GM21576 (cell line): ENCODE results near the gene TENT4A.

Experiments
- ATAC-seq: cut with Tn5 transposase; IDR thresholded peaks from one replicate; pipeline ENCODE4 v1.9.1; 2021; ENCODE audit warnings: mild to moderate bottlenecking, moderate library complexity; ENCODE audit not compliant: unreplicated experiment

TENT4A gene

DNA sequence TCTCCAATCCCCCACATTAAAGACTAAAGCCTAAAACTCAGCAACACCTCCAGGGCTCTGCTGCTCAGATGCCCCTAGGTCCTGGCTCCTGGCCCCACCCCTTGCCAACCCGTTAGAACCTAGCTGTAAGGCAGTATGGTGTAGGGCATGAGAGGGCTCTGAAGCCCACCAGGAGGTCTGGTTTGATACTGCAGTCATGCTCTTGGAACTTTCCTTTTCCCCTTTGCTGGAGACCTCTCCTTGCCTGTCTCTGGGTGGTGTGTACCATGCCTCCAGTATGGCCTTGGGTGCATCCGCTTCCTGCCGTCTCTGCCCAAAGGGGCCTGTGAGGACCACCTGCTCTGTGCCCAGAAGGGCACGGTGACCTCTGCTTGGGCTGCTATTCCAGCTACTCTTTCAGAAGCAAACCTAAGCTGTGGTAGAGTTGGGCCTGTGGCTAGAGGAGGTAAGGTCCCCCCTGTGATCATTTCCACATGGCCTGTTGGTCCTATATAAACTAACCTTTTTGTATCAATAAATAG is 3.5 kb downstream of the TENT4A start:
- no peak for ATAC-seq

DNA sequence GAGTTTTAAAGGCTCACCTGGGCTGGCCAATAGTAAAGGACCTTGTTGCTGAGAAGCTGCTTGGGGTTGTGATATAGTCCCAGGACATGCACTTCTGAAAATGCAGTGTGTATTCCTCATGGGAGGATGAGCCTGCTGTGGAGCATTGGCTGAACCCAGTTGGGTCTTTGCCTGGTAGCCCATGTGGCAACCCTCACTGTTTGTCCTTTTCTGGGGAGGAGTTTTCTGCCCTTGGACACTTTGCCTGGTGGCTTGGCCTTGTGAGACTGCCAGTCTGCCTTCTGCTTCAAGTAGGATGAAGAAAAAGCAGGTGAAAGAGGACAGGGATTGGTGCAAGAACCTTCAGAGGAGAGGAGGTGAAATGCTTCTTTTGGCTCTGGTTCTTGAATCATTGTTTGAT is 4.0 kb downstream of the TENT4A start:
- ATAC-seq = no peak

DNA sequence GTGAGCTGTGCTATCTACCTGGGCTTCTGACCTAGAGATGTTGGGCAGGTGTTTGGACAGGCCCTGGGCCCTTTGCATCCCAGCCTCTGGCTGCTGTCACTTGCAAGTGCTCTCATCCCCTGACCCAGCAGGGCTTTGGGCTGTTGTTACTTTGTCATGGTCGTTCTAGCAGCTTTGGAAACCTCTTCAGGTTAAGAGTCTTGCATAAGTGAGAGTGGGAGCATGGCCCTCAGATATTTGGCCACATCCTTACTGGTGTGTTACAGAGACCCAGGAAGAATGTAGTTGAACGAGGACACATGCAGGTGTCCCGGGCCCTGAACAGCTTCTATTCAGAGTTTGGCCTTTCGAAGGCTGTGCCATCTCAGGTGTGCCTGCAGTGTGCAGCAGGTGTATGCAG is 4.5 kb downstream of the TENT4A start:
- ATAC-seq = no peak

DNA sequence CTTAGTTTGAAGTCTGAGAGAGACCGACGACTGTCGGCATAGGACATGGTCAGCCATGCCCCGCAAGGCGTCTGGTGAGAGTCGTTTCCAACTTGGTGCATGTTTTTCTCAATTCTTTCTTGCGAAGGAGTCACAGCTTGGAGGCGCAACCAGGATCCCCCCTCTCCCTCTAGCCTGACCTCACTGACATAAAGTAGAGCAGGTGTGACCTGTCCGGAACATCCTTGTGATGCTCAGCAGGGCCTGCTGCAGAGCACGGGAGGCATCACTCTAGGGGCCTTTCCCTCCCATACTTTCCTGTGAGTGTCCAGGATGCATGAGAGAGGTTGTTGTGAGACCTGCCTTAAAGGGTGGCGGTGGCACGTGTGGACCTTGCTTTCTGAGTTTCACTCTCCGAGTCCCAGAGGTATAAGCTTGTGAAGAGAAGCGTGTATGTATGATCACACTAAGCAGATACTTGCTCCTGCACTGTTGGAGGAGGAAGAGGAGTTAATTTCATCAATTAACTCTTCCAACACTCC is 5.0 kb downstream of the TENT4A start:
- ATAC-seq = peak; percentile 27

DNA sequence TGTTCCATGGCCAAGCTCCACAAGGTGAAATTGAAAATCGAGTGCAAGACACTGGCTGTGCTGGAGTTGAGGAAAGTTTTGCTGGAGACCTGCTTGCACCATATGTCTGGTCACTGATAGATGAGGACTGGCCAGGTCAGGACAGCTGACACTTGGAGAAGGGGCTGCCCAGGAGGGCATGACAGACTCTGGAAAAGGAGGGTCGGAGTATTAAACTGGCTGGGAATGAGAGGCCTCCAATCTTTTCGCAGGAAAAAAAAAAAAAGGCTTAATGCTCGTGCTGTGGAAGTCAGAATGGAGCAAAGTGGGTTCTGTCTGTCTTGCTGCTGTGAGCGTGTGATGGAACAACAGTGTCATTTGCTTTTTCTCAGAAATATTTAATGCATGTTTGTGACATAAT is 5.5 kb downstream of the TENT4A start:
- ATAC-seq = no peak

DNA sequence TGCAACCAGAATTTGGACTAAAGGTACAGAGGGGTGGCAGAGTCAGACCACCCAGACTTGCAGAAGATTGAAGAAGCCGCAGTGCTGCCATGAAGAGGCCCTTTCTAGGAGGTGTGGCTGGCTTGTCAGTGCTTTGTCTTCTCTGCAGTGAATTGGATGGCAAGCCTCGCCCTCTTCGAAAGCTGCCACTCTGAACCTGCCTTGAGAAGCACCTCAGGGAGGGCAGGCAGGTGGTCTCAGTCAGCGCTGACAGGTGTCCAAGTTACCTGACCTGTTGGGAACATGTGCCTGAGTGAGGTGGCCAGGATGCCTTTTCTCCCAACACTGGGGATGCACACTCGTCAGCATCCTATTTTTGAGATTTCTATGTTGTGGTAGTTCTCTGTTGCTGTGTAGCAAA is 6.2 kb downstream of the TENT4A start:
- ATAC-seq = no peak

DNA sequence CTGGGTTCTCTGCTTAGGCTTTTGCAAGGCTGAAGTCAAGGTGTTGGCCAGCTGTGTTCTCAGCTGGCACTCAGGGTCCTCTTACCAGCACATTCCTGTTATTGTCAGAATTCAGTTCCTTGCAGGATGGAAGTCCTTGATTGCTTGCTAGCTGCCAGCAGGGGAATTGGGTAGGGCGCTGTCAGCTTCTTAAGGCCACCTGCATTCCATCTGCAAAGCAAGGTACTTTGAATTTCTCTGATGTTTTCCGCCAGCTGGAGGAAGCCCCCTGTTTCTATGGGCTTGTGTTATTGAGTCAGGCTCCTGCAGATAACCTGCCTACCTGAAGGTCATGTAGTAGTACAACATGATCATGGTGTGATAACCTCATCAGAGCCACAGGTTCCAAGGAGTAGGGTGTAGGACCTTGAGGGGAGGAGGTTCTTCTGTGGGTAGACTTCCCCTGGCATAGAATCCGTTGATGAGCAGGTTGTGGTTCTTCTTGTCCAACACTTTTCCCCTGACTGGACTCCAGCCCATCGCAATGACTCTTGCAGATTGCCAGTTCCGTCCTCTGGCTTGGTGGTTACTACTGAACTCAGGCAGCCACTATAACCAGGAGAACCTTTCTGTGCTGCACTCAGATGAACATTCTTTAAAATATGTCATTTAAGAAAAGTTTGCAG is 6.8 kb downstream of the TENT4A start:
- no peak for ATAC-seq

DNA sequence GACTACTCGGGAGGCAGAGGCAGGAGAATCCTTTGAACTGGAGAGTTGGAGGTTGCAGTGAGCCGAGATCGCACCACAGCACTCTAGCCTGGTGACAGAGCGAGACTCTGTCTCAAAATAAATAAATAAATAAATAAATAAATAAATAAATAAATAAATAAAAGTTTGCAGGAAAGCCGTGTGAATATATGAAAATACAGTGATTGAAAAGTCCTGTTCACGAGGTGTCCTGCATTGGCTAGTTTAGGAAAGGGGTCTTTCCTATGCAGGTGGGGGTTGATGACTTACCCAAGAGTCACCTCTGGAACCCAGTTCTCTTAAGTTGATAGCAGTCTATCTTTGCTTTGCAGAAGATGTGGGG is 7.3 kb downstream of the TENT4A start:
- no peak for ATAC-seq

DNA sequence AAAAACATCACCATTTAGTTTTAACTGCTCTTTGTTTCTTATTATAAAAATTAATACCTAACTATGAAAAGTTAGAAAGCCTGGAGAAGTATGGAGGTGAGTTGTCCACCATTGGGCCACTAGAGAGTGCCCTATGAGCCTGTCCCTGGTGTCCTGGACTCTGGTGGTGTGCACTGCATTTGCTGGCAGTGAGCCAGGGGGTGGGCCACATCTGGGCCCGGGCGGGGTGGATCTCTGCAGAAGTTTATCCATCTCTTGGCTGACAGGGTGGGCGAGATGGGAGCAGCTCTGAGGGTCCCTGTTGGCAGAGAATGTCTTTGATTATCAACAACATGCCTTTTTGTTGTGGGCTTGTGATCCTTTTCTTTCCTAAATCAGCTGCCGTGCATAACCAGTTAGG is 8.2 kb downstream of the TENT4A start:
- ATAC-seq = no peak

DNA sequence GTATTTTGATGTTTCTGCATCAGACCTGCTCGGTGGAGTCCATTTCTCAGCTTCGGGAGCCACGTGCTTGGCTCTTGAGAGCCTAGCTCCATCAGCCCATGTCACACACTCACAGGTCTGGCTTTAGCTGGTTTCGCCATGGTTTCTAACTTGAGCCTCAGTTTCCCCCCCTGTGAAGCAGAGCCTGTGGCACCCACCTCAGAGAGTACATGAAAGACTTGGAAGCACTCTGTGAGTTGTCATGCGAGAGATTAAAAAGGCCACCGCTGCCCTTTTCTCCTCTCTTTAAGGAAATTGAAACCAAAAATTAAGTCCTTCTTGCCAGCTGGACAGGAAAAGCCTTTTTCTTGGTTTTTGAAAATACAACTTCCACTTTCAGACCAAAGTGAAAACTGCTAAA is 8.8 kb downstream of the TENT4A start:
- ATAC-seq = peak; percentile 62

DNA sequence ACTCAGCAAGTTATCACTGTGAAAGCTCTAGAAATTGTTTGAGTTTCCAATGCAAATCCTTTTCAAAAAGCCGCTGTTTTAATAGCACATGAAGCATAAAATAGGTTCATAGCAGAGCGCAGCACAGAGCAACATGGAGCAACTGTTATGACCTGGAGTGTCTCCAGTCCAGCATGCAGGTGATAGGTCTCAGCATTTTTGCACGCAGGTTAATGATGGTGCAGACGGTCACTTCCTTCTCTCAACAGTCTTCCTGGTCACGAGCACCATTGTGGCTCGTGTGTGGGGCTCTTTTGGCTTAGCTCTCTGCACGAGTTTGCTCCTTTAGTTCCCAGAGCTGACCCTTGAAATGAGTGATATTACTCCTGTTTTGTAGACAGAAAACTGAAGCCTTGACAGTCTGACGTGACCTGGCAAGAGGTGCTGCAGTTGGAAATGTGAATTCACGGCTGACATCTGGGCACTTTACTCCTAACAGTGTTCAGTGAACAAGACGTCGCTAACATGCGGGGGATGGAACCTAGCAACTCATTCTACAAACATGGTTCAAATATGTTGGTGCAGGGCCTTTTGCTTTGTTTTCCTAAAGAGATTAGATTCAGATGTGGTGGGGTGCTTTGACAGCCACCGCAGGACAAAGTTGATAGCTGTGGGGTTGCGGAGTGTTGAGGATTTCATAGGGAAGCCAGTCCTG is 10.0 kb downstream of the TENT4A start:
- no peak for ATAC-seq

DNA sequence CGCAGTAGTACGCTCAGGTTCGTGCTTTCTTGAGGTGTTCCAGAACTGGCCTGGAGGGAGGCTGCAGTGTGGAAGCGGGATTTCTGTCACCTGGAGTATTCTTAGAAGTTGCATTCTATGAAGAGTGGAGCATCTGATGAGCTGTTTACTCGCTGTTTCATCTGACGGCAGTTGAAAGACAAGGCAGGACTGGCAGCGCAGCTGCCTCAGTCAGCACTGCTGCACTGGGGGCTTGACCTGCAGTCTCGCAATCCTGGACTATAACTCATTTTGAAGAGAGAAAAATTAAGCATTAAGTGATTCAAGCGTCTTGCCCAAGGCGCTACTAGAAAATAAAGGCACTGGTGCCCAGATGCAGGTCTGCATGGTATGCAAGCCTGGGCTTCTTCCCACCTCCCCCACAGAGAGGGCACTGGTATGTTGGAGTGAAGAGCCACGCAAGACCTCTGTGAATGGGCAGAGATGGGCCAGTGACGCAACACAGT is 10.6 kb downstream of the TENT4A start:
- no peak for ATAC-seq

DNA sequence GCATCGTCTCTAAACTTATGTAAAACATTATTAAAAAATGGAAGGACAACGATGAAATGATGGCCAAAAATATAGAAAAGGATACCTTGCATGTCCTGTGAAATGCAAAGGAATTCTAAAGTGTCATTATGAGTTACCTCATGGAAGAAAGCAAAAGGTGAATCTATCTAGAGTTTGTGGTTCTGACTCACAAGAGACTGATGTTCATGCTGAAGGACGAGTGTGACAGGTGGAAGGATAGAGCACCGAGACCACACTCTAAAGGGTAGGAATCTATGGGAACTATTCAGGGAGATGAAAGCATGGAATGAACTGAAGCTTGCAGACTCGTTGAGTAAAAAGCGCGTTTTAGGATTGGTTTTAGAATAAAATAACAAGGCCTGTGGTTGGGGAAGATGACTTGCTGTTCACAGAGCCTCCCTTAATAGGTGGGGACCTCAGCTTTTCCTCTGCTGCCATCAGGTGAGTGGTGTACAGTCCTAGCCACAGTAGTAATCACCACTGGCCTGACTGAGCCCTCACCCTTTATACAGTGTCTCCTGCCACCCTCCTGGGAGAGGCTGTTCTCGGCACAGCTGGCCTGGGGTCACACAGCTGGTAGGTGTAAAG is 11.2 kb downstream of the TENT4A start:
- no peak for ATAC-seq

DNA sequence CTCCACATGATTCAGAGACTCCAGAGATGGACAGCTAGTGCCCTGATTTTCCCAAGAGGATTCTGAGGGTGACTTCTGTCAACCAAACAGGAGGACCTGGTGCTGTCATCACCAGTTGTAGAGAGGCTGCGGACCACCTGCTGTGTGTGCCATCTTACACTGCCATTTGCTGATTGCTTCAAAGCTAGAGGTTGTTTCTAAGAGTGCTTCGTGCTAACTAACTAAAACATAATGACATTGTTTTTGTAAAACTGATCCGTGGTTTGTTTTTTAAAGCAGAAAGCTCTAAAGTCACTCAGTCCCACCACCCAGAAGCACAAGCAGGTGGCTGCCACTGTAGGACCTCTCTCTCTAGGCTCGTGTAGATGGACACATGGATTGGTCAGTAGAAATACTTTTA is 12.2 kb downstream of the TENT4A start:
- ATAC-seq = no peak

DNA sequence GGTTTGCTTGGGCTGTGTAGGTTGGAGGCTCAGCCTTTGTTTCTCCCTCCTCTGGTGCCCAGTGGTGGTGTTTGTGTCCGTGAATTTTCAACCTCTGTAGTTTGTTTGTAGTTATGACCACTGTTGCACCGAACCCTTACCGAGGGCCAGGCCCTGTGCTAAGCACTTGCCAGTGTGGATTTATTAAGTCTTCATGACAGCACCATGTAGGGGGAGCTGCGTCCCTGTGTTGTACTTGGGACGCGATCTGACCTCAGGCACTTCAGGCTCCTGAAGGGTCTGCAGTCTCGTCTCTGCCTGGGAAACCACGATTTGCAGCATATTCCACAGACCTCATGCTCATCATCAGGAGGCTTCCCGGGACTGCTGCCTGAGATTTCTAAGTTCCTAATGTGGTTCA is 12.8 kb downstream of the TENT4A start:
- no peak for ATAC-seq

DNA sequence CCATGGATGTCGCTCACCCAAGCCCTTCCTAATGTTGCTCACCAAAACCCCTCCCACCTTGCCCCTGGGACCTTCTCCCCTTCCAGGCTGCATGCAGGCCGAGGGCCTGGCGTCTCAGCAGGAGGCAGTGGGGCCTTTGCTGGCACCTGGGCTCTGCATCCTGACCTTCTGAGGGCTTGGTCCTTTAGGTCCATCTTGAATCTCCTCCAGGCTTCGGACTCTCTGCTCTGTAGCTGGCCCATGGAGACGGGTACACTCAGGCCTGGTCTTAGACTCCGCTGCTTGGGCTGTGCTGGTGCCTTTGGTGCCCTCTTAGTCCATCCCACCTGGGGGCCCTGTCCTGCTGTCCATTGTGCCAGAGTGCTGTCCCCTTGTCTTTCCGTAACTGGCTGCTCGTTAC is 14.0 kb downstream of the TENT4A start:
- ATAC-seq = no peak

DNA sequence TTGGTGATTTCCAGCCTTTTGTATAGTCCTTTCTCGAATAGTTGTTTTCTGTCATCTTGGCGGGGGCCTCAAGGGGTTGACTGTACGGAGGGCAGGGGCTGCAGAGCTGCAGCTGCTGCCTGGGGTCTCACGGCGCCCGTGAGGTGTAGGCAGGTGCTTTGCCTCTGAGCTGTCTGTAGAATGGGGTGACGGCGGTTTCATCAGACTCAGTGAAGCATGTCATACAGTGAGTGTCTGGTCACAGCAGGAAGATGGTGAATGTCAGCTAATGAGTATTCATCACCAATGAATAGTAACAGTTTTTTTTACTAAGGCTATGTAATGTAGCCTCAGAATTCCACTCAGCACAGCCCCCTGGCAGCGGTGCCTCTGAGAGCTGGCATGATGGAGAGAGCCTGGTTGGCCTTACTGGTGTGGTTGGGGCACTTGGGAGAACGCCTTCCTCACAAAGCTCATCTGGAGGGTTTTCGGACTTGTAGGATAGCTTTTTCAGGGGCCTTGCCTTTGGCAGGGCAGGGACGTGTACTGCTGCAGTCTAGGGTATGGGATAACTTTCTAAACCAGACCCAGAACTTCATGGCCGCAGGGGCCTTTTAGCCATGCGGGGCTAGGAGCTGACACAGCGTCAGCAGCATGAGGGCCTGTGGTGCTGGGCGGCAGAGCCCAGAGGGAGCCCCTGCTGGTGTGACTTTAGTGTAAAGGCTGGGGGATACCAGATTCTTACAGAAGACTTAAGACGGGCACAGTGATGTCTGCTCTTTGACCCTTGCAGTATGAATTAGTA is 15.0 kb downstream of the TENT4A start:
- peak; percentile 78 for ATAC-seq

DNA sequence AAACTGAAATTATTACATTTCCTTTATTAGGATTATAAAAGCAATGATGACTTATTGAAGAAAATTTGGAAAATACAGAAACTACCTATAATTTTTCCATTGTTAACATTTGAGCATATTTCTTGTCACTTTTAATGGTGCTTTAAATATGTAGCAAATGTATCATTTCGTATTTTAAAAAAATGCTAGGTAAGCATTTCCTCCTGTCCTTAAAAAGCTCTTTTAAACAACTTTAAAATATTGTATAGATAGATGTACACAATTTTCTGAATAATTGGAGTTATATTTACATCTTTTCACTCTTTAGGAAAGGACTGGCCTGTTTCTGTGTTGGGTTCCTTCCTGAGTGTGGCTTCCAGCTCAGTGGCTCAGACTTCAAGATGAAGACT is 15.6 kb downstream of the TENT4A start:
- no peak for ATAC-seq

DNA sequence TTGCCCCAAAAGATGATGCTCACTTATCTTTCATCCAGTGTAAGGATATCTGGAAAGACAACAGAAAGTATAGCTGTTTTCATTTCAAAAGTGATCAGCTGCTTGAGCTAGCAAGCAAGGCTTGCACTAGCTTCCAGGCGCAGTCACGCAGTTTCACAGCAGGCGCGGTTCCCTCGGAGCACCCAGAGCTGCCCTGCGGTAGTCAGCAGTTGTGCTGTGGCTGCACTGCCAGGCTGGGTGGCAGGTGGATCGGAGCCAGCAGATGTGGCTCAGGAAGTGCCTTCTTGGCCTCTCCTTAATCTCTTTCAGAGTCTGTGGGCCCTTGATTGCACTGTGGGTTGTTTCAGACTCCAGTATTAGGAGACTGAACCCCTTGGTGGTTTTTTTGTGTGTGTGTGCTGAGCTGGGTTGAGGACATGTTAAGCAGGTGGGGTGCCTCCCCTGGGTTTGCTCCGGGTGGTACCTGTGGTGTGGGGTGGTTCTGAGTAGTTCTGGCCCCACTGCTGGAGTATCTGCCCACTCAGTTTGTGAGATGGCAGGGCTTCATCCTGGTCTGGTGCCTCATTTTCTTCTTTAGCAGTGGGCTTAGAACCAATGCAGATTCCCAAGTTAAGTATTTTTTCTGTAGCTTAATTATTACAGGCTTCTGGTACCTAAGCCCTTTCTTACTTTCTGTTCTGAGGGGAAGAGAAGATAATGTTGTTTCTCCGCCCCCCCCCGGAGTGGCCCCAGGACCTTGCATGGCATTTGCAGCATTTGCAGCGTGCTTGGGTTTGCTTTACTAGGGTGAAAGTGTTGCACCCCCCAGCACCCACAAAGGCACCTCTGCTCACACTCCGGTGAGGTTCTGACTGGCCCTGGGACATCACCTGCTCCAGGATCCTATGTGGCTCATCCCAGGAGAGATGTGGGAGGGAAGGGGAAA is 16.4 kb downstream of the TENT4A start:
- ATAC-seq = no peak

DNA sequence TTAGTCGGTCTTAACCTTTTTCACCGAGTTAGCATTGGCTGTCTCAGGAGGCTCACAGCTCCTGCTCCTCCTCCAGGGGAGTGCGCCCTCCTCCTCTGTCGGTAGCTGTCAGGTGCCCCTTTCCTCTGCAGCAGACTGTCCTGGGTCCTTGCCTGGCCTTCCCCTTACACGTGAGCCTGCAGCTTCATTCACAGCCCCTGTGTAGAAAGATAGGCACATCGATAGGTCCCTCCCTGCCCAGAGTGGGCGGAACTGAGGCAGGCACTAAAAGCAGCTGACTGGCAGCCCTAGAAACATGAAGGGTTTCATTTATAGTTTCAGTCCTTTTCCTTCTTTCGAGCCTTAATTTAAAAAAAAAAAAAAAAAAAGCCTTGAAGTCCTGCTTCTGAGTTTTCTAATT is 17.2 kb downstream of the TENT4A start:
- peak; percentile 27 for ATAC-seq
